ENCODE measurements around the gene XRCC5.

The XRCC5 gene

GRCh38 chr2:216086207-216086893 is 22.8 kb upstream of the XRCC5 start:
- DNase-seq: no peak

- DNase-seq: no peak
Observed at GRCh38 chr2:216090369-216090786, 18.8 kb upstream of the XRCC5 start.

- no peak for DNase-seq
Observed at GRCh38 chr2:216092646-216093045, 16.5 kb upstream of the XRCC5 start.

GRCh38 chr2:216094701-216095100 is 14.4 kb upstream of the XRCC5 start:
- no peak for DNase-seq

- no peak for DNase-seq
Observed at GRCh38 chr2:216098421-216099334, 10.5 kb upstream of the XRCC5 start.

- no peak for DNase-seq
Observed at GRCh38 chr2:216101109-216101508, 8.0 kb upstream of the XRCC5 start.

- no peak for DNase-seq
Observed at GRCh38 chr2:216103213-216103612, 5.9 kb upstream of the XRCC5 start.

GRCh38 chr2:216104691-216105090 is 4.5 kb upstream of the XRCC5 start:
- no peak for DNase-seq

GRCh38 chr2:216107320-216107719 is 1.8 kb upstream of the XRCC5 start:
- no peak for DNase-seq

GRCh38 chr2:216107760-216108159 is 1.4 kb upstream of the XRCC5 start:
- no peak for DNase-seq

- no peak for DNase-seq
Observed at GRCh38 chr2:216108310-216108966, 710 bp upstream of the XRCC5 start.

GRCh38 chr2:216109962-216110614 is 940 bp downstream of the XRCC5 start:
- DNase-seq: peak; percentile 13

GRCh38 chr2:216110620-216111019 is 1.5 kb downstream of the XRCC5 start:
- DNase-seq: no peak

GRCh38 chr2:216111122-216111521 is 2.0 kb downstream of the XRCC5 start:
- DNase-seq: no peak

- DNase-seq: no peak
Observed at GRCh38 chr2:216112926-216113325, 3.8 kb downstream of the XRCC5 start.

GRCh38 chr2:216113572-216113971 is 4.4 kb downstream of the XRCC5 start:
- no peak for DNase-seq

GRCh38 chr2:216114382-216114713 is 5.2 kb downstream of the XRCC5 start:
- no peak for DNase-seq

- DNase-seq: peak; percentile 96
Observed at GRCh38 chr2:216114714-216115531, 5.8 kb downstream of the XRCC5 start.

GRCh38 chr2:216116418-216116817 is 7.3 kb downstream of the XRCC5 start:
- no peak for DNase-seq

GRCh38 chr2:216117561-216118340 is 8.6 kb downstream of the XRCC5 start:
- DNase-seq: no peak

- no peak for DNase-seq
Observed at GRCh38 chr2:216118474-216118873, 9.3 kb downstream of the XRCC5 start.

- no peak for DNase-seq
Observed at GRCh38 chr2:216119146-216119545, 10.0 kb downstream of the XRCC5 start.
